Muscle of back (tissue), 11 donors: ENCODE measurements around the gene SRP19. TPM values are rescaled to one million over a fixed set of nuclear protein-coding genes. Genes with fewer than 3 reads are reported as not detected.

ENCODE experiments used
- DNase-seq, 3 donors: peaks; one replicate each; pipeline versions ENCODE4 v3.0.0 to v3.0.0-alpha.2; 2013
- polyA plus RNA-seq, 10 donors: library from polyadenylated mRNA; unstranded; fragments of 120-200 nt; gene quantifications; one replicate each; pipeline ENCODE4 v1.2.1, GENCODE V29; 2013; ENCODE audit not compliant: insufficient read length in 10 of 10

The SRP19 gene
- polyA plus RNA-seq, 10 donors = 53.4 to 73.2 (median 66.9) TPM

- DNase-seq = no peak
Observed at GRCh38 chr5:112918679-112919078, 57.6 kb downstream of the SRP19 start.

Other genes starting within 250 kb of the SRP19 start
- 10 to 100 TPM; 21.2 to 31.5 (median 25.9) TPM for gene APC, start 123.4 kb upstream of the SRP19 start, polyA plus RNA-seq
- gene REEP5, start 60.9 kb downstream of the SRP19 start, polyA plus RNA-seq = 10 to 100 TPM; 61.8 to 89.0 (median 73.7) TPM
- gene DCP2, start 115.5 kb downstream of the SRP19 start, polyA plus RNA-seq = 10 to 100 TPM; 15.1 to 29.1 (median 21.7) TPM